Neural progenitor cell (in vitro differentiated cells): ENCODE results near the gene RARS1. TPM values are rescaled to one million over a fixed set of nuclear protein-coding genes. Genes with fewer than 3 reads are reported as not detected.

Experiments
- DNase-seq: peaks from one replicate; pipeline ENCODE4 v3.0.0-alpha.2; 2016; ENCODE audit warnings: low spot score
- H2AFZ ChIP-seq: fragments of 200-600 bp; sonication (generic); replicated peaks from 2 replicates; pipeline ENCODE4 v1.6.1; 2016; ENCODE audit warnings: antibody characterized with exemption
- H3F3A ChIP-seq: fragments of 200-600 bp; sonication (generic); 2 replicates; pipeline ENCODE4 v1.6.1; 2016; ENCODE audit warnings: antibody characterized with exemption, low read depth
- H3K27ac ChIP-seq: fragments of 200-600 bp; sonication (generic); 2 replicates; pipeline ENCODE4 v1.5.1; 2016; ENCODE audit warnings: mild to moderate bottlenecking
- H3K27me3 ChIP-seq: fragments of 200-600 bp; sonication (generic); 2 replicates; pipeline ENCODE4 v1.6.1; 2016; ENCODE audit warnings: mild to moderate bottlenecking, moderate library complexity
- H3K36me3 ChIP-seq: fragments of 200-600 bp; sonication (generic); 2 replicates; pipeline ENCODE4 v1.5.1; 2016
- H3K4me1 ChIP-seq: fragments of 200-600 bp; sonication (generic); 2 replicates; pipeline ENCODE4 v1.6.1; 2016; ENCODE audit warnings: mixed run types
- H3K4me2 ChIP-seq: fragments of 200-600 bp; sonication (generic); 2 replicates; pipeline ENCODE4 v1.6.1; 2016
- H3K4me3 ChIP-seq: fragments of 200-600 bp; sonication (generic); 2 replicates; pipeline ENCODE4 v1.5.1; 2016
- H3K79me2 ChIP-seq: fragments of 200-600 bp; sonication (generic); 2 replicates; pipeline ENCODE4 v1.6.1; 2016; ENCODE audit warnings: low read depth
- H3K9ac ChIP-seq: fragments of 200-600 bp; sonication (generic); 2 replicates; pipeline ENCODE4 v1.6.1; 2016
- H3K9me3 ChIP-seq: fragments of 200-600 bp; sonication (generic); 2 replicates; pipeline ENCODE4 v1.5.1; 2016; ENCODE audit warnings: low read depth
- H4K20me1 ChIP-seq: fragments of 200-600 bp; sonication (generic); 2 replicates; pipeline ENCODE4 v1.6.1; 2016; ENCODE audit warnings: low read depth
- H3K27ac Mint-ChIP-seq: 3 replicates; pipeline ENCODE4 v1.8.0; 2021; ENCODE audit warnings: mixed read lengths
- H3K27me3 Mint-ChIP-seq: 2 replicates; pipeline ENCODE4 v1.8.0; 2022; ENCODE audit warnings: low read depth, mild to moderate bottlenecking, inconsistent platforms, moderate library complexity, mixed read lengths; ENCODE audit not compliant: insufficient read depth
- H3K36me3 Mint-ChIP-seq: 3 replicates; pipeline ENCODE4 v1.8.0; 2021; ENCODE audit warnings: mixed read lengths
- H3K4me1 Mint-ChIP-seq: 3 replicates; pipeline ENCODE4 v1.8.0; 2021; ENCODE audit warnings: mixed read lengths
- H3K4me3 Mint-ChIP-seq: 3 replicates; pipeline ENCODE4 v1.8.0; 2021; ENCODE audit warnings: mild to moderate bottlenecking, moderate library complexity, mixed read lengths
- H3K9me3 Mint-ChIP-seq: 3 replicates; pipeline ENCODE4 v1.8.0; 2020; ENCODE audit warnings: mixed read lengths
- EZH2 ChIP-seq: fragments of 200-600 bp; sonication (generic); IDR thresholded peaks from 2 replicates; pipeline ENCODE4 v1.6.1; 2017; ENCODE audit warnings: antibody characterized with exemption, mild to moderate bottlenecking, moderate library complexity
- EZH2phosphoT487 ChIP-seq: fragments of 200-600 bp; sonication (generic); IDR thresholded peaks from 2 replicates; pipeline ENCODE4 v1.6.1; 2017; ENCODE audit warnings: antibody characterized with exemption
- total RNA-seq: library from RNA; depleted of rRNA; stranded (reverse); fragments of >200 nt; gene quantifications from 2 replicates; pipeline ENCODE4 v1.2.3, GENCODE V29; 2015; ENCODE audit warnings: low replicate concordance
- TF ChIP-seq, protein P1 (sequence below): fragments of 200-600 bp; sonication (generic); IDR thresholded peaks from 2 replicates; pipeline ENCODE4 v1.5.1; 2017; ENCODE audit warnings: antibody characterized with exemption, mild to moderate bottlenecking

The RARS1 gene
- total RNA-seq, 1 donor from 2014 or later = 191 TPM

GRCh38 chr5:168550656-168551055, 64.4 kb downstream of the RARS1 start:
- H2AFZ ChIP-seq = no peak overlapping the region

DNA sequence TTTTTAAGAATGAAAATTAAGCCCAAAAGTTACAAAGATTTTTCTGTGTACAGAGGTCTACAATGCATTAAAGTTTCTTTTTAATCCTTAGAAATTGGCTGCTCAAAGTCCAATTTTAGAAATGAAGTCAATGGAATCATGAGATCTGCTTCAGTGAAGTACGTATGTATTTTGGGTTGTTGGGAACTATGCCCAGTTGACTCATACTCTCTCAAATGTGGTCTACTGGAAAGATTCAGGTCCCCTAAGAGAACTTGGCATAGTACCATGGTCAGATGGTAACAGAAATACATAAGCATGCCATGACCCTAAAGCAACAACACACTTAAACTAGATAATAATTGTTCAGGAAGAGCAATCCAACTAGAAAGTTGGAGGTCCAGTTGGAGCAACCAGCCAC, 65.9 kb downstream of the RARS1 start:
- no peaks in the 10 kb centered on the region for H3K9me3 ChIP-seq
- Mint-ChIP-seq H3K36me3 (peaks cover 51% of the 10 kb centered on the region), H3K27me3 (no peaks in the 10 kb centered on the region), H3K9me3 (no peaks in the 10 kb centered on the region), H3K4me3 (no peak overlapping the region), H3K27ac (no peak overlapping the region), H3K4me1 (no peaks in the 10 kb centered on the region)
- no peaks in the 10 kb centered on the region for H3K4me1 ChIP-seq
- H4K20me1 ChIP-seq = peaks cover 40% of the 10 kb centered on the region
- no peak overlapping the region for H3K27ac ChIP-seq
- TF ChIP-seq, protein P1, sequence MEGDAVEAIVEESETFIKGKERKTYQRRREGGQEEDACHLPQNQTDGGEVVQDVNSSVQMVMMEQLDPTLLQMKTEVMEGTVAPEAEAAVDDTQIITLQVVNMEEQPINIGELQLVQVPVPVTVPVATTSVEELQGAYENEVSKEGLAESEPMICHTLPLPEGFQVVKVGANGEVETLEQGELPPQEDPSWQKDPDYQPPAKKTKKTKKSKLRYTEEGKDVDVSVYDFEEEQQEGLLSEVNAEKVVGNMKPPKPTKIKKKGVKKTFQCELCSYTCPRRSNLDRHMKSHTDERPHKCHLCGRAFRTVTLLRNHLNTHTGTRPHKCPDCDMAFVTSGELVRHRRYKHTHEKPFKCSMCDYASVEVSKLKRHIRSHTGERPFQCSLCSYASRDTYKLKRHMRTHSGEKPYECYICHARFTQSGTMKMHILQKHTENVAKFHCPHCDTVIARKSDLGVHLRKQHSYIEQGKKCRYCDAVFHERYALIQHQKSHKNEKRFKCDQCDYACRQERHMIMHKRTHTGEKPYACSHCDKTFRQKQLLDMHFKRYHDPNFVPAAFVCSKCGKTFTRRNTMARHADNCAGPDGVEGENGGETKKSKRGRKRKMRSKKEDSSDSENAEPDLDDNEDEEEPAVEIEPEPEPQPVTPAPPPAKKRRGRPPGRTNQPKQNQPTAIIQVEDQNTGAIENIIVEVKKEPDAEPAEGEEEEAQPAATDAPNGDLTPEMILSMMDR = no peak
- TF ChIP-seq EZH2phosphoT487 = no peak
- no peak for TF ChIP-seq EZH2
- no peak for DNase-seq
- H3K4me2 ChIP-seq = no peak overlapping the region
- no peak overlapping the region for H2AFZ ChIP-seq
- no peak overlapping the region for H3K4me3 ChIP-seq
- no peaks in the 10 kb centered on the region for H3K27me3 ChIP-seq
- peaks cover 3% of the 10 kb centered on the region for H3F3A ChIP-seq
- peaks cover 25% of the 10 kb centered on the region for H3K79me2 ChIP-seq
- H3K9ac ChIP-seq = no peak overlapping the region
- peaks cover 30% of the 10 kb centered on the region for H3K36me3 ChIP-seq

More at GRCh38 chr5:168550656-168551055, 64.4 kb downstream of the RARS1 start:
- no peaks in the 10 kb centered on the region for H3K27me3 ChIP-seq
- peaks cover 25% of the 10 kb centered on the region for H3K79me2 ChIP-seq
- no peak for DNase-seq
- TF ChIP-seq, protein P1 = no peak
- TF ChIP-seq EZH2 (no peak), EZH2phosphoT487 (no peak)
- H3K27ac ChIP-seq = no peak overlapping the region
- H3K9me3 ChIP-seq = no peaks in the 10 kb centered on the region
- H3K27ac Mint-ChIP-seq = no peak overlapping the region
- no peaks in the 10 kb centered on the region for H3K27me3 Mint-ChIP-seq
- no peaks in the 10 kb centered on the region for H3K9me3 Mint-ChIP-seq
- peaks cover 40% of the 10 kb centered on the region for H4K20me1 ChIP-seq
- H3K4me3 Mint-ChIP-seq = no peak overlapping the region
- H3K36me3 ChIP-seq = peaks cover 24% of the 10 kb centered on the region
- H3K4me2 ChIP-seq = no peak overlapping the region
- H3F3A ChIP-seq = peaks cover 4% of the 10 kb centered on the region
- no peak overlapping the region for H3K4me3 ChIP-seq
- no peak overlapping the region for H3K9ac ChIP-seq
- no peaks in the 10 kb centered on the region for H3K4me1 Mint-ChIP-seq
- no peaks in the 10 kb centered on the region for H3K4me1 ChIP-seq
- peaks cover 50% of the 10 kb centered on the region for H3K36me3 Mint-ChIP-seq

DNA sequence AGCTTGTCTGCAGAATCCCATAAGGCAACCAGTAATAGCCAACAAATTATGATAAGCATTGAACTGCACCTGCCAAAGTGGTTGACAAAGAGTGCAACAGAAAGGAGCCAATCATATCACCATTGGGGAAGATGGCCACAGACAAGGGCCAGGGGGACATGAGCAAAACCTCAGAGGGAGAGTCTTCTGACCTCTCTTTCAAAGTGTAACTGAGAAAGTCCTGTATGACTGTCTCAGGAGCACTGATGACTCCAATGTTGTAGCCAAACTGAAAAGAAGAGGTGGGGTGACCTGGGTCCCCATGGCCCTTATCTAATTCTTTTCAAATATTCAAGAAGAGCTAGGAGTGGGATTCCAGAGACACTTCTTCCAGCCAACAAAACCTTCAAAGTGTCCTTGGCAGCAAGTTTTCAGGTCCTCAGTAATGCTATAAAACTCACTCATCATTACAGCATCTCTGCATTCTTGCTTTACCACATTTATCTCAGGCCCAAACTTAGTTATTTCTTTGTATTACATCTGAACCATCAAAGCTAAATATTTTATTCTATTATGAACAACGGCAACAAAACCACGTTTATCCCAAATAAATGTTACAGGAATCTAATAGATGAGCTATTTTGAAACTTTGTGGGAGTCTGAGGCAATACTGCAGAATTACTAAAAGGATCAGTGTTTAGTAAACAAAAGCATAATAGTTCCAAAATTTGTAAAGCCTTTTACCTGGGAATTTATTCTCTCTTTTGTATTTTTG, 67.3 kb downstream of the RARS1 start:
- H3K27ac Mint-ChIP-seq = no peak overlapping the region
- Histone ChIP-seq H4K20me1 (peaks cover 40% of the 10 kb centered on the region), H3K9ac (no peak overlapping the region), H3K4me3 (no peak overlapping the region), H3K27me3 (no peaks in the 10 kb centered on the region), H3K79me2 (peaks cover 27% of the 10 kb centered on the region), H3F3A (peaks cover 3% of the 10 kb centered on the region), H3K4me2 (no peak overlapping the region), H3K4me1 (no peaks in the 10 kb centered on the region), H3K27ac (no peak overlapping the region), H3K36me3 (peaks cover 36% of the 10 kb centered on the region), H3K9me3 (no peaks in the 10 kb centered on the region), H2AFZ (no peak overlapping the region)
- peaks cover 49% of the 10 kb centered on the region for H3K36me3 Mint-ChIP-seq
- TF ChIP-seq, protein P1 = no peak
- no peak for TF ChIP-seq EZH2
- TF ChIP-seq EZH2phosphoT487 = no peak
- H3K4me3 Mint-ChIP-seq = no peak overlapping the region
- no peaks in the 10 kb centered on the region for H3K9me3 Mint-ChIP-seq
- no peaks in the 10 kb centered on the region for H3K27me3 Mint-ChIP-seq
- no peaks in the 10 kb centered on the region for H3K4me1 Mint-ChIP-seq
- DNase-seq = no peak
